Endothelial cell of umbilical vein (primary cell): ENCODE results near the gene IWS1. TPM values are rescaled to one million over a fixed set of nuclear protein-coding genes. Genes with fewer than 3 reads are reported as not detected.

ENCODE experiments used
- BruUV-seq: library from RNA; stranded (reverse); fragments of 400-500 nt; replicated peaks from 2 replicates; lab custom pipeline; 2021; lab: Mats Ljungman, UMichigan
- CTCF ChIA-PET: fragments of 300-600, 350-600 bp; sonication (Branson Sonifier 250); formaldehyde crosslinking; loops from one replicate; lab custom pipeline; 2021; ENCODE audit warnings: antibody characterized with exemption, inconsistent platforms; lab: Charles Lee
- POLR2A ChIA-PET: fragments of 300-600, 350-600 bp; sonication (Branson Sonifier 250); formaldehyde crosslinking; loops from one replicate; lab custom pipeline; 2021; ENCODE audit warnings: antibody characterized with exemption, inconsistent platforms; lab: Charles Lee
- DNase-seq: peaks from one replicate; pipeline ENCODE4 v3.0.0-alpha.2; 2011; ENCODE audit warnings: low read depth, low spot score
- FAIRE-seq: peaks from 2 replicates; lab custom pipeline; 2011; peaks lifted over from hg19 to GRCh38; lab: Jason Lieb, UNC
- H2AFZ ChIP-seq: 2 replicates; pipeline ENCODE4 v1.6.0; 2012; ENCODE audit warnings: low read depth, low read length, control low read depth, inconsistent platforms
- H3K27ac ChIP-seq: 2 replicates; pipeline ENCODE4 v1.5.1; 2011; ENCODE audit warnings: low read depth, mild to moderate bottlenecking, control low read depth, low read length, moderate library complexity; ENCODE audit not compliant: insufficient read depth
- H3K27me3 ChIP-seq, 2 experiments: 2 replicates each; pipeline versions ENCODE4 v1.6.0 to v1.6.1; 2011; ENCODE audit warnings: low read length in 2 of 2, mixed read lengths in 1 of 2; ENCODE audit not compliant: control insufficient read depth in 2 of 2, insufficient read depth in 2 of 2
- H3K36me3 ChIP-seq, 2 experiments: 2 replicates in 1 of 2; 3 replicates in 1 of 2; pipeline ENCODE4 v1.5.1; 2011; ENCODE audit warnings: low read length in 2 of 2, mild to moderate bottlenecking in 1 of 2, moderate library complexity in 1 of 2; ENCODE audit not compliant: control insufficient read depth in 2 of 2, insufficient read depth in 2 of 2; ENCODE audit errors: extremely low read depth in 1 of 2
- H3K4me1 ChIP-seq: 3 replicates; pipeline ENCODE4 v1.5.1; 2011; ENCODE audit warnings: mild to moderate bottlenecking, low read length; ENCODE audit not compliant: control insufficient read depth, insufficient read depth; ENCODE audit errors: extremely low read depth
- H3K4me2 ChIP-seq: 2 replicates; pipeline ENCODE4 v1.6.1; 2011; ENCODE audit warnings: low read length, control low read depth, mixed read lengths; ENCODE audit not compliant: insufficient read depth
- H3K4me3 ChIP-seq, 3 experiments: fragments of 200-600 bp in 1 of 3; sonication (generic), shearing (Covaris generic) in 1 of 3; replicated peaks in 1 of 3; 2 replicates each; pipeline ENCODE4 v1.5.1; 2011 to 2016; ENCODE audit warnings: control low read depth in 3 of 3, low read length in 3 of 3, mild to moderate bottlenecking in 2 of 3, inconsistent platforms in 1 of 3, low read depth in 1 of 3, moderate library complexity in 1 of 3; ENCODE audit not compliant: insufficient read depth in 1 of 3
- H3K79me2 ChIP-seq: 2 replicates; pipeline ENCODE4 v1.6.0; 2012; ENCODE audit warnings: low read length, inconsistent platforms; ENCODE audit not compliant: control insufficient read depth, insufficient read depth
- H3K9ac ChIP-seq: replicated peaks from 2 replicates; pipeline ENCODE3; 2011; ENCODE audit warnings: low read length, control low read depth; ENCODE audit not compliant: insufficient read depth; ENCODE audit errors: extremely low read depth
- H3K9me1 ChIP-seq: replicated peaks from 3 replicates; pipeline ENCODE4 v1.6.0; 2011; ENCODE audit warnings: mild to moderate bottlenecking, low read length; ENCODE audit not compliant: control insufficient read depth, insufficient read depth; ENCODE audit errors: extremely low read depth
- H3K9me3 ChIP-seq: replicated peaks from 2 replicates; pipeline ENCODE4 v1.5.1; 2012; ENCODE audit warnings: low read length, inconsistent platforms; ENCODE audit not compliant: control insufficient read depth, insufficient read depth
- H4K20me1 ChIP-seq: replicated peaks from 2 replicates; pipeline ENCODE3; 2011; ENCODE audit warnings: mild to moderate bottlenecking, low read length; ENCODE audit not compliant: control insufficient read depth, insufficient read depth; ENCODE audit errors: extremely low read depth
- EZH2 ChIP-seq: IDR thresholded peaks from 2 replicates; pipeline ENCODE4 v1.6.1; 2012; ENCODE audit warnings: borderline replicate concordance, low read depth, mild to moderate bottlenecking, moderate library complexity, low read length, inconsistent platforms; ENCODE audit not compliant: severe bottlenecking
- FOS ChIP-seq: IDR thresholded peaks from 2 replicates; pipeline ENCODE4 v1.6.1; 2011; ENCODE audit warnings: mild to moderate bottlenecking, low read length, moderate library complexity, borderline replicate concordance; ENCODE audit not compliant: insufficient read depth
- GATA2 ChIP-seq: IDR thresholded peaks from 2 replicates; pipeline ENCODE4 v1.7.0; 2011; ENCODE audit warnings: low read depth, mild to moderate bottlenecking, moderate library complexity, mixed read lengths, low read length; ENCODE audit not compliant: insufficient read length, insufficient read depth
- JUN ChIP-seq: IDR thresholded peaks from 2 replicates; pipeline ENCODE4 v1.6.1; 2011; ENCODE audit warnings: borderline replicate concordance, low read depth; ENCODE audit not compliant: insufficient read length, insufficient read depth
- POLR2AphosphoS5 ChIP-seq: IDR thresholded peaks from 2 replicates; pipeline ENCODE4 v1.6.1; 2012; ENCODE audit warnings: low read depth, mild to moderate bottlenecking, control low read depth, low read length, moderate library complexity; ENCODE audit not compliant: insufficient read depth
- dilution Hi-C: fragments of 300-500 bp; cut with MboI; formaldehyde crosslinking; loops from one replicate; pipeline ENCODE4 v1.15.0; 2019; ENCODE audit warnings: low sequenced_read_pairs; ENCODE audit not compliant: extremely low pct_ligation_motif_present
- intact Hi-C: fragments of 100-400 bp; cut with micrococcal nuclease; formaldehyde crosslinking; loops from one replicate; pipeline ENCODE4 v1.10.0; 2022
- polyA plus RNA-seq, 4 experiments: library from polyadenylated mRNA; depleted of rRNA in 3 of 4; stranded (reverse) in 3 of 4; unstranded in 1 of 4; fragments of >200 nt; gene quantifications; 2 replicates each; pipeline versions ENCODE4 v1.2.1 to v1.2.3, GENCODE V29; 2011 to 2012; ENCODE audit warnings: missing spikeins in 1 of 4
- total RNA-seq: library from RNA; stranded (reverse); gene quantifications from 2 replicates; pipeline ENCODE4 v1.2.3, GENCODE V29; 2021

IWS1 gene
- total and polyA plus RNA-seq, 2 donors (not counting 3 experiments of a cell fraction or from before 2014, with no cell fraction given), result 14.7 to 51.0 TPM

DNA sequence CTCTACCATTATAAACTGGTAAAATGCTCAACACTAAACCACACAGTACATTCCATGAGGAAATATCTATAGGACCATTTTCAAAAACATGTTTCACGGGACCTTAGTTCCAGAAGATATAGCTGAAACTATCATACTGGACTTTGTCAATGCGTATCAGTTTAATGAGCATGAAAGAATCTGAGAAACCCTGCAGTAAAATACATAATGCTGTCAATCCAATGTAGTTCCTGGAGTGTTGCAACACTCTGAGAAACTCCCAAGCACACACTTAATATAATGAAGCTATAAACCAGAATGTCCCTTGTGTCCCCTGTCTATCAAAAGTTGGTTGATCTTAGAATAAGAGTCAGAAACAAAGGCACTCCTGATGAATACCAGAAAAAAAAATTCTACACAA is 16.2 kb downstream of the IWS1 start:
- Histone ChIP-seq H3K4me1 (peaks cover 40% of the 10 kb centered on the region), H3K4me2 (no peak overlapping the region), H3K36me3 (peaks cover 4 to 10% of the 10 kb centered on the region in 2 experiments), H3K79me2 (peaks cover 79% of the 10 kb centered on the region), H3K9ac (no peak overlapping the region), H3K9me1 (no peaks in the 10 kb centered on the region), H3K4me3 (no peak overlapping the region), H3K27me3 (no peaks in the 10 kb centered on the region), H3K27ac (no peak overlapping the region), H4K20me1 (no peaks in the 10 kb centered on the region), H2AFZ (no peak overlapping the region), H3K9me3 (no peaks in the 10 kb centered on the region)
- dilution Hi-C loops, result no loop called here
- intact Hi-C loops, result no loop called here
- ChIA-PET CTCF (no interaction called here), POLR2A (interaction anchor here (0.7 kb wide), 1 partner anchor 24 kb away, joined by 3 read pairs; no protein-coding TSS in a partner anchor)
- TF ChIP-seq EZH2 (no peak), FOS (no peak)
- BruUV-seq, result no TSS peak
- DNase-seq (no peak), FAIRE-seq (no peak)

GRCh38 chr2:127508631-127509034 is 17.7 kb downstream of the IWS1 start:
- Histone ChIP-seq H4K20me1 (no peaks in the 10 kb centered on the region), H3K36me3 (peaks cover 11 to 12% of the 10 kb centered on the region in 2 experiments), H3K4me2 (peak overlapping the region; percentile 41), H3K4me1 (peaks cover 36% of the 10 kb centered on the region), H2AFZ (no peak overlapping the region), H3K9ac (no peak overlapping the region), H3K9me1 (no peaks in the 10 kb centered on the region), H3K27me3 (no peaks in the 10 kb centered on the region), H3K27ac (peak overlapping the region; percentile 54), H3K79me2 (peaks cover 69% of the 10 kb centered on the region), H3K4me3 (no peak overlapping the region), H3K9me3 (no peaks in the 10 kb centered on the region)
- dilution Hi-C loops, result no loop called here
- FAIRE-seq (peak; percentile 79), DNase-seq (peak; percentile 93)
- intact Hi-C loops, result loop anchor here (1.0 to 5.0 kb wide), 2 partner anchors 18 to 194 kb away; partner anchors contain the start of genes IWS1 and SFT2D3
- CTCF ChIA-PET, result interaction anchor here (0.8 to 1.8 kb wide), 14 partner anchors 9 to 441 kb away, joined by 3 to 9 read pairs (median 4); partner anchors contain the start of genes IWS1 and LIMS2
- BruUV-seq, result no TSS peak
- TF ChIP-seq GATA2, result no peak
- peak; percentile 64 for TF ChIP-seq POLR2AphosphoS5
- peak; percentile 65 for TF ChIP-seq JUN
- TF ChIP-seq FOS, result peak; percentile 86
- POLR2A ChIA-PET, result interaction anchor here (0.6 to 0.7 kb wide), 2 partner anchors 18 to 213 kb away, joined by 4 read pairs; partner anchors contain the start of gene IWS1
